Ishikawa (cell line): ENCODE measurements around the gene GARIN6.

Experiments
- CEBPB ChIP-seq: IDR thresholded peaks from 2 replicates; pipeline ENCODE4 v1.6.1; 2012
- CREB1 ChIP-seq: IDR thresholded peaks from 2 replicates; pipeline ENCODE4 v1.6.1; 2012; ENCODE audit warnings: low read depth
- EGR1 ChIP-seq: IDR thresholded peaks from 2 replicates; pipeline ENCODE4 v1.6.1; 2012
- EP300 ChIP-seq: IDR thresholded peaks from 2 replicates; pipeline ENCODE4 v1.6.1; 2012; ENCODE audit warnings: borderline replicate concordance
- FOXM1 ChIP-seq: IDR thresholded peaks from 2 replicates; pipeline ENCODE4 v1.6.1; 2012; ENCODE audit warnings: low read depth, borderline replicate concordance
- NFIC ChIP-seq: IDR thresholded peaks from 2 replicates; pipeline ENCODE4 v1.6.1; 2012
- RAD21 ChIP-seq: IDR thresholded peaks from 2 replicates; pipeline ENCODE4 v1.6.1; 2012; ENCODE audit warnings: low read depth
- TAF1 ChIP-seq: IDR thresholded peaks from 2 replicates; pipeline ENCODE4 v1.6.1; 2012; ENCODE audit warnings: low read depth, mild to moderate bottlenecking
- TCF12 ChIP-seq: IDR thresholded peaks from 2 replicates; pipeline ENCODE4 v1.6.1; 2012; ENCODE audit warnings: low read depth
- TEAD4 ChIP-seq: IDR thresholded peaks from 2 replicates; pipeline ENCODE4 v1.6.1; 2012
- YY1 ChIP-seq: IDR thresholded peaks from 2 replicates; pipeline ENCODE4 v1.6.1; 2012; ENCODE audit warnings: low read depth
- ZBTB7A ChIP-seq: IDR thresholded peaks from 2 replicates; pipeline ENCODE4 v1.6.1; 2012; ENCODE audit warnings: low read depth
- TF ChIP-seq, protein P1 (sequence below): IDR thresholded peaks from 2 replicates; pipeline ENCODE4 v1.6.1; 2012; ENCODE audit warnings: low read depth, mild to moderate bottlenecking
- TF ChIP-seq, protein P2 (sequence below): IDR thresholded peaks from 2 replicates; pipeline ENCODE4 v1.6.1; 2012
- TF ChIP-seq, protein P3 (sequence below): IDR thresholded peaks from 2 replicates; pipeline ENCODE4 v1.6.1; 2012

The GARIN6 gene

DNA sequence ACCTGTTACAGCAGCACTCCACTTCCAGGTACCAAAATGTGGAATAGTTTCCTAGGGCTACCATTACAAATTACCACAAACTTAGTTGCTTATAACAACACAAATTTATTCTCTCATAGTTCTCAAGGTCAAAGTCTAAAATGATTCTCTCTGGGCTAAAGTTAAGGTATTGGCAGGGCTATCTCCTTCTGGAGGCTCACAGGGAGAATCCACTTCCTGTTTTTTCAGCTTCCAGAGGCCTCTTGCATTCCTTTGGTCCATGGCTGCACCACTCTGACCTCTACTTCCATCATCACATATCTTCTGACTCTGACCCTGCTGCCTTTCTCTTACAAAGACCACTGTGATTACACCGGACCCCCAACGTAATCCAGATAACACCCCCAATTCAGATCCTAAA lies 2.9 kb upstream of the GARIN6 start:
- TF ChIP-seq EGR1 (no peak), CREB1 (no peak), TCF12 (no peak), TEAD4 (no peak), TAF1 (no peak), FOXM1 (no peak), YY1 (no peak), CEBPB (no peak), NFIC (no peak), ZBTB7A (no peak), EP300 (no peak), RAD21 (no peak)
- TF ChIP-seq, protein P1, sequence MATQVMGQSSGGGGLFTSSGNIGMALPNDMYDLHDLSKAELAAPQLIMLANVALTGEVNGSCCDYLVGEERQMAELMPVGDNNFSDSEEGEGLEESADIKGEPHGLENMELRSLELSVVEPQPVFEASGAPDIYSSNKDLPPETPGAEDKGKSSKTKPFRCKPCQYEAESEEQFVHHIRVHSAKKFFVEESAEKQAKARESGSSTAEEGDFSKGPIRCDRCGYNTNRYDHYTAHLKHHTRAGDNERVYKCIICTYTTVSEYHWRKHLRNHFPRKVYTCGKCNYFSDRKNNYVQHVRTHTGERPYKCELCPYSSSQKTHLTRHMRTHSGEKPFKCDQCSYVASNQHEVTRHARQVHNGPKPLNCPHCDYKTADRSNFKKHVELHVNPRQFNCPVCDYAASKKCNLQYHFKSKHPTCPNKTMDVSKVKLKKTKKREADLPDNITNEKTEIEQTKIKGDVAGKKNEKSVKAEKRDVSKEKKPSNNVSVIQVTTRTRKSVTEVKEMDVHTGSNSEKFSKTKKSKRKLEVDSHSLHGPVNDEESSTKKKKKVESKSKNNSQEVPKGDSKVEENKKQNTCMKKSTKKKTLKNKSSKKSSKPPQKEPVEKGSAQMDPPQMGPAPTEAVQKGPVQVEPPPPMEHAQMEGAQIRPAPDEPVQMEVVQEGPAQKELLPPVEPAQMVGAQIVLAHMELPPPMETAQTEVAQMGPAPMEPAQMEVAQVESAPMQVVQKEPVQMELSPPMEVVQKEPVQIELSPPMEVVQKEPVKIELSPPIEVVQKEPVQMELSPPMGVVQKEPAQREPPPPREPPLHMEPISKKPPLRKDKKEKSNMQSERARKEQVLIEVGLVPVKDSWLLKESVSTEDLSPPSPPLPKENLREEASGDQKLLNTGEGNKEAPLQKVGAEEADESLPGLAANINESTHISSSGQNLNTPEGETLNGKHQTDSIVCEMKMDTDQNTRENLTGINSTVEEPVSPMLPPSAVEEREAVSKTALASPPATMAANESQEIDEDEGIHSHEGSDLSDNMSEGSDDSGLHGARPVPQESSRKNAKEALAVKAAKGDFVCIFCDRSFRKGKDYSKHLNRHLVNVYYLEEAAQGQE = no peak
- TF ChIP-seq, protein P2, sequence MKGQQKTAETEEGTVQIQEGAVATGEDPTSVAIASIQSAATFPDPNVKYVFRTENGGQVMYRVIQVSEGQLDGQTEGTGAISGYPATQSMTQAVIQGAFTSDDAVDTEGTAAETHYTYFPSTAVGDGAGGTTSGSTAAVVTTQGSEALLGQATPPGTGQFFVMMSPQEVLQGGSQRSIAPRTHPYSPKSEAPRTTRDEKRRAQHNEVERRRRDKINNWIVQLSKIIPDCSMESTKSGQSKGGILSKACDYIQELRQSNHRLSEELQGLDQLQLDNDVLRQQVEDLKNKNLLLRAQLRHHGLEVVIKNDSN = no peak
- TF ChIP-seq, protein P3, sequence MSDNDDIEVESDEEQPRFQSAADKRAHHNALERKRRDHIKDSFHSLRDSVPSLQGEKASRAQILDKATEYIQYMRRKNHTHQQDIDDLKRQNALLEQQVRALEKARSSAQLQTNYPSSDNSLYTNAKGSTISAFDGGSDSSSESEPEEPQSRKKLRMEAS = no peak

DNA sequence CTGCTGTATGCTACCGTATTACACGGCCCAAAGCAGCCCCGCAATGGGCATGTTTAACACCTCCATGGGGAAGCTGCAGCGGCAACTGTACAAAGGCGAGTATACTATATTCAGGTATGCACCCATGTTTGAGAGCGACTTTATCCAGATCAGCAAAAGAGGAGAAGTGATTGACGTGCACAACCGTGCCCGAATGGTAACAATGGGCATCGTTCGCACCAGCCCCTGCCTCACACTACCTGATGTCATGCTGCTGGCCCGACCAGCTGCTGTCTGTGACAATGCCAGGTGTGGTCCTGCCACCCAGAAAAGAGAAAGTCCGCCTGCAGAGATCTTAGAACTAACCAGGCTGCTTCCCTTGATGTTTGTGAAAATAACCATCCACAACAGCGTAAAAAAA lies 630 bp downstream of the GARIN6 start:
- no peak for TF ChIP-seq TAF1
- TF ChIP-seq, protein P3 = no peak

DNA sequence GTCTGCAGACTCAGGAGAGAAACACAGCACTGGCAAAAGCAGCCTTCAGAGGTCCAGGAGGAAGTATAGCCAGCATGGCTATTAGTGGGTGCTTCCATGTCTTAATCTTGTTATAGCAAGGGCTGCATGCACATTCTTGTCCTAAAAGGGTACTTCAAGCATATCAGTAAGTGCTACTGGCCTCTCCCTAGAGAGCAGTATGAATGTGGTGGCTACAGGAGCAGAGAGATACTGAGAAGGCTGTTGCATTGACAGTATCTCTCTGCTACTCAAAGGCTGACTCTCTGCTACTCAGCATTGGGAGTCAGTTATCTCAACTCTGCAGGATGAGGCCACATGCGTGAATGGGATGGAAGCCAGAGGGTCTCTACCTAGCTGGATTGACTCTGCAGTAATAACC lies 2.0 kb downstream of the GARIN6 start:
- no peak for TF ChIP-seq EGR1
- no peak for TF ChIP-seq YY1
- TF ChIP-seq TEAD4 = no peak

DNA sequence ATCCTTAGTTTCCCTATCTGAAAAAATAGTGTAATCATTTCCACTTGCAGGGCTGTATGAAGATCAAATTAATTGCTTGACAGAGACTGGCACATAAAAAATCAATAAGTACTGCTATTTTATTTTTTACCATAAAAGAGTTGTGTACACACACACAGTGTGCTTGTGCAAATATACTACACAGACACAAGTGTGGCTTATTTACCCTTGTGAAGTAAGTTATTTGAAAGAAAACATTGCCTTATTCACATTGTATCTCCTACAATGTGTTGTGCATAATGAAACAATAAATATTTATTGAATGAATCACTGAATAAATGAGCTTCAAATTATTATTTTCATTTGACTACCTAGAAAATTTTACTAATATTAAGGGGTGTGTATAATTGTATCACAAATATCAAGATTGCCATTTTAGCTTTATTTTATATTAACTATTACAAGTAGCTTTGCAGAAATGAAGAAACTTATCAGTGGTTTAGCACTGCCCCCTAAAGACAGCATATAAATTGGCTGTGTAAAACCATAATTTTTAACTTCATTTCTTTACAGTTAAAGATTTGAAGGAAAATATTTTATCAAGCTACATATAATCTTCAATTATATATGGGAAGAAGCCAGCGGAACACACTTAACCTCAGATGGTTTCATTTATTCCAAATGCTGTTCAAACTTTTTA lies 11.3 kb downstream of the GARIN6 start:
- no peak for TF ChIP-seq TAF1
- peak; percentile 30 for TF ChIP-seq RAD21

DNA sequence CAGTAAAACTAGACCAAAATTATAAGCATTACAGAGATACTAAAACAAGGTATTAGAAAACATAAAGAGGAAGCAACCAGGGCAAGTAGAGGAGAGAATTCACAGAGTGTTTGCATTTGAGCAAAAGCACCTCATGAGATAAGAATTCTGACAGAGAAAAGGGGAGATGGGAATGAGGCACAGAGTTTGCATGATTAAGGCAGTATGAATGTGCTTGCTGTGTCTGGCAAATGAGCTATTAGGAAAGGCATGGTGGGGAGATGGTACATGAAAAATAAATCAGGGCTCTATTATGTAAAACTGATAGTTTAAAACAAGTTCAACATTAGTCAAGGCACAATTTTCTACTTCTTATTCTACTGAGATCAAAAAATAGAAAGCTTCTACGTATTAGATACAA lies 23.1 kb downstream of the GARIN6 start:
- no peak for TF ChIP-seq TAF1
- no peak for TF ChIP-seq CEBPB
- no peak for TF ChIP-seq EGR1
- no peak for TF ChIP-seq TEAD4
- TF ChIP-seq, protein P1 = no peak
- TF ChIP-seq, protein P2 = no peak
- no peak for TF ChIP-seq FOXM1
- TF ChIP-seq TCF12 = no peak
- TF ChIP-seq ZBTB7A = no peak
- TF ChIP-seq CREB1 = no peak
- no peak for TF ChIP-seq EP300
- TF ChIP-seq RAD21 = no peak
- TF ChIP-seq, protein P3 = no peak
- no peak for TF ChIP-seq YY1
- TF ChIP-seq NFIC = no peak

DNA sequence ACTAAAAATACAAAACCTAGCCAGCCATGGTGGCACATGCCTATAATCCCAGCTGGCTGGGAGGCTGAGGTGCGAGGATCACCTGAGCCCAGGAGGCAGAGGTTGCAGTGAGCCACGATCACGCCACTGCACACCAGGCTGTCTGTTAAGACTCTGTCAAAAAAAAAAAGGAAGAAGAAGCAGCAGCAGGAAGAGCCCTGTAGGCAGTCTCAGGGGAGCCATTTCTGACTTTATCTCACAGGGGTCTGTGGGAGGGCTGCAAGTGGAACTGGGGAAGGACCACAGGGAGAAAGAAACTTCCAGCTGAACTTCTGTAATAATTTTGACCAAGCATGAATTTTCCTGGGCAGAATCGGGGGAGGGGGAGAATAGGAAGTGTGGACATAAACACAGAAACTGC lies 32.7 kb downstream of the GARIN6 start:
- TF ChIP-seq EP300 (no peak), TEAD4 (no peak), TCF12 (no peak), CEBPB (no peak), YY1 (no peak)
- TF ChIP-seq, protein P2 = no peak
